Stimulated activated CD8-positive, alpha-beta memory T cell treated with anti-CD3 and anti-CD28 coated beads, Interleukin-12 subunit alpha, Interleukin-12 subunit beta, amount 100 ng/mL, for 4 hours (primary cell): ENCODE data around the gene HMCN1.

Experiments
- DNase-seq: peaks from one replicate; pipeline ENCODE4 v3.0.0-alpha.2; 2020; ENCODE audit warnings: low read depth

HMCN1 gene

GRCh38 chr1:185804608-185805007, 70.4 kb downstream of the HMCN1 start:
- no peak for DNase-seq

GRCh38 chr1:185807275-185807674, 73.1 kb downstream of the HMCN1 start:
- no peak for DNase-seq

- DNase-seq = no peak
Measured at GRCh38 chr1:185808631-185809030, 74.4 kb downstream of the HMCN1 start.

GRCh38 chr1:185811073-185811709, 77.0 kb downstream of the HMCN1 start:
- DNase-seq = no peak

- DNase-seq = no peak
Measured at GRCh38 chr1:185812934-185813333, 78.7 kb downstream of the HMCN1 start.

GRCh38 chr1:185813401-185813979, 79.3 kb downstream of the HMCN1 start:
- DNase-seq = no peak

- DNase-seq = no peak
Measured at GRCh38 chr1:185816460-185816859, 82.3 kb downstream of the HMCN1 start.

- no peak for DNase-seq
Measured at GRCh38 chr1:185819798-185820197, 85.6 kb downstream of the HMCN1 start.

GRCh38 chr1:185821612-185822385, 87.6 kb downstream of the HMCN1 start:
- no peak for DNase-seq

- DNase-seq = no peak
Measured at GRCh38 chr1:185823467-185823866, 89.3 kb downstream of the HMCN1 start.

GRCh38 chr1:185824106-185824505, 89.9 kb downstream of the HMCN1 start:
- no peak for DNase-seq

- no peak for DNase-seq
Measured at GRCh38 chr1:185825556-185825955, 91.4 kb downstream of the HMCN1 start.

GRCh38 chr1:185834371-185834905, 100.2 kb downstream of the HMCN1 start:
- DNase-seq = no peak

GRCh38 chr1:185835191-185835590, 101.0 kb downstream of the HMCN1 start:
- no peak for DNase-seq

- no peak for DNase-seq
Measured at GRCh38 chr1:185837711-185838110, 103.5 kb downstream of the HMCN1 start.

- no peak for DNase-seq
Measured at GRCh38 chr1:185838111-185838510, 103.9 kb downstream of the HMCN1 start.

- DNase-seq = no peak
Measured at GRCh38 chr1:185840880-185841279, 106.7 kb downstream of the HMCN1 start.

- DNase-seq = no peak
Measured at GRCh38 chr1:185843297-185843869, 109.2 kb downstream of the HMCN1 start.

GRCh38 chr1:185843986-185844385, 109.8 kb downstream of the HMCN1 start:
- no peak for DNase-seq

GRCh38 chr1:185846672-185847444, 112.7 kb downstream of the HMCN1 start:
- no peak for DNase-seq

- DNase-seq = no peak
Measured at GRCh38 chr1:185849014-185849413, 114.8 kb downstream of the HMCN1 start.

- no peak for DNase-seq
Measured at GRCh38 chr1:185850366-185850765, 116.2 kb downstream of the HMCN1 start.
